ENCODE results near the gene PLAAT3.
"Not testable (repeated sequence)": the region's sequence is repeated elsewhere in the genome, so short reads cannot be mapped to it uniquely, and the experiment has no call there.

The PLAAT3 gene

DNA sequence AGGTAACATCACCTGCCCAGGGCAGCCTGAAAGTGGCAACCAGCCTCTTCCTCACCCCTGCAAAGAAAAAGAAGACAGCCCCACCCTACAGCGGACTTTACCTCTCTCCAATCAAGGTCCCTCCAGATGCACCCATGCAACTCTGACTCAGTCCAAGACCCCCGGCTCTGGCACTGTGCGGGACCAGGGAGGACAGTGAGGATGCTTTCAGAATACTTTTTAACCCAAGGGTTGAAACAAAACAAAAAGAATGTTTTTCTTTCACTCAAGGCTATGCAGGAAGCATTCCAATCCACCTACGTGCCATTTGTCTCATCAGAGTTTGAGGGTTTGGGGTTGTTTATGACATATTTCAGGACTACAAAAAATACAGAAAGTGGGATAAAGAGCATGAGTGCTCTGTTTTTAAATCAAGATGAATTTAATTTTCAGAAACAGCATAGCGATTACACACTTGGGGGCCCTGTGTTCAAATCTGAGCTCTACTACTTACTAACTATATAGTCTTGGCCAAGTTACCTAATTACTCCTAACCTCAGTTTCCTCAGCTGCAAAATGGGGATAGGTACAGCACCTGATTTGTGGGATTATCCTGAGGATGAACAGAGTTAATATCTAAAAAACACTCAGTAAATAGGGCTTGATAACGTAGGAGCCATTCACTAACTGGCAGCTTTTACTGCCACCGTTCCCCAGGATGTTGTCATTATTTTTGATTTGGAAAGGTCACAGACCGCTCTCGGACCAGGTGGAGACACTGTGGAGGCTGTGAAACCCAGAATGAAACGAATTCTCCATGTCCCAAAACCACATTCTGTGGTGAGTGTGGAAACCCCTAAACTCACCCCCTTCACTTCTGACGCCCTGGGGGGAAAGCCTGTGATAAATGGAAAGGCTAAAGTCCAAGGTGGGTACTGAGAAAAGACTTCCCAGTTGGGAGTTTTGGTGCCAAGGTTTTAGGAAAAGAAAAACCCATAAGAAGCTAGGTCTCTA, 5.6 kb downstream of the PLAAT3 start:
- no peak for TF ChIP-seq ZFX (IDR thresholded peaks at IDR 0.05)
- TF ChIP-seq, protein P1, sequence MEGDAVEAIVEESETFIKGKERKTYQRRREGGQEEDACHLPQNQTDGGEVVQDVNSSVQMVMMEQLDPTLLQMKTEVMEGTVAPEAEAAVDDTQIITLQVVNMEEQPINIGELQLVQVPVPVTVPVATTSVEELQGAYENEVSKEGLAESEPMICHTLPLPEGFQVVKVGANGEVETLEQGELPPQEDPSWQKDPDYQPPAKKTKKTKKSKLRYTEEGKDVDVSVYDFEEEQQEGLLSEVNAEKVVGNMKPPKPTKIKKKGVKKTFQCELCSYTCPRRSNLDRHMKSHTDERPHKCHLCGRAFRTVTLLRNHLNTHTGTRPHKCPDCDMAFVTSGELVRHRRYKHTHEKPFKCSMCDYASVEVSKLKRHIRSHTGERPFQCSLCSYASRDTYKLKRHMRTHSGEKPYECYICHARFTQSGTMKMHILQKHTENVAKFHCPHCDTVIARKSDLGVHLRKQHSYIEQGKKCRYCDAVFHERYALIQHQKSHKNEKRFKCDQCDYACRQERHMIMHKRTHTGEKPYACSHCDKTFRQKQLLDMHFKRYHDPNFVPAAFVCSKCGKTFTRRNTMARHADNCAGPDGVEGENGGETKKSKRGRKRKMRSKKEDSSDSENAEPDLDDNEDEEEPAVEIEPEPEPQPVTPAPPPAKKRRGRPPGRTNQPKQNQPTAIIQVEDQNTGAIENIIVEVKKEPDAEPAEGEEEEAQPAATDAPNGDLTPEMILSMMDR (conservative IDR thresholded peaks at IDR 0.05): no peak

DNA sequence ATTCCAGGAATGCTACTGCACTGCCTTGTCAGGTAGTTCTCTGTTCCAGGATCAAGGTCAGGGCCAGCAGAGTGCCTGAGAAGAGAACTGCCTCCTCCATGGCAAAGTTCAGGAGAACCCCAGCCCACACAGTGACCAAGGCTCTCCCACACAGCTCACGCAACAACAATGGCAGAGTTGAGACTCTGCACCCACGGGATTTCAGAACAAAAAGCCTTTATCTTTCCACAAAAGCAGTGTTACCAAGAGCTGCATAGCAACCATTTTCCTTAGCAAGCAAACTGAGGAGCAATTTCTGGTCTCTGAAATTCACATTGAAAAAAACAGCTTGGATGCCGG, 11.1 kb downstream of the PLAAT3 start:
- no peak overlapping the region for H3K27ac ChIP-seq
- no peak for TF ChIP-seq ZFX (IDR thresholded peaks at IDR 0.05)
- TF ChIP-seq, protein P1 (conservative IDR thresholded peaks at IDR 0.05): no peak

More for the DNA sequence above, 5.6 kb downstream of the PLAAT3 start:
- H3K27ac ChIP-seq: no peak overlapping the region

DNA sequence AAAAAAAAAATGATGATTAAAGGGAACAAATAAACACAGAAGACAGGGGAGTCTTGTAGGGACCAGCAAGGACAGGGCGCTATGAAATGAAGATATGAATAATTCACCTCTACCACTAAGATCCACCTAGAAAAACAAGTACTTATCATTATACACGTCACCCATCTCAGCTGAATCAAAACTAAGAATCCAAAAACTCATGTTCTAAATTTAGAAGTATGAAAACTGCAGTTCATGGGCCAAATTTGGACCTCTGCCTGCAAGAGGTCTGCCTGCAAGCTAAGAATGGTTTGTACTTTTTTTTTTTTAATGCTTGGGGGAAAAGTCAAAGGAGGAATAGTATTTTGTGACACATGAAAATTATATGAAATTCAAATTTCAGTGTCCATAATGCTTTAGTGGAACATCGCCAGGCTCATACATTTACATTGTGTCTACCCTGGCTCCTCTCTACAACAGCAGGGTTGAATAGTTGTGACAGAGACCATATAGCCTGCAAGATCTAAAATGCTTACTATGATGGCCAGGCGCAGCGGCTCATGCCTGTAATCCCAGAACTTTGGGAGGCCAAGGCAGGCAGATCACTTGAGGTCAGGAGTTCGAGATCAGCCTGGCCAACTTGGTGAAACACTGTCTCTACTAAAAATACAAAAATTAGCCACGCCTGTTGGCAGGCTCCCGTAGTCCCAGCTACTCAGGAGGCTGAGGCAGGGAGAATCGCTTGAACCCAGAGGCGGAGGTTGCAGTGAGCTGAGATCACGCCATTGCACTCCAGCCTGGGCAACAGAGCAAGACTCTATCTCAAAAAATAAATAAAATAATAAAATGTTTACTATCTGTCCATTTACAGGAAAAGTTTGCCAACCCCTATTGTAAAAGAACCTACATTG, 11.7 kb downstream of the PLAAT3 start:
- not testable (repeated sequence) for H3K27ac ChIP-seq

DNA sequence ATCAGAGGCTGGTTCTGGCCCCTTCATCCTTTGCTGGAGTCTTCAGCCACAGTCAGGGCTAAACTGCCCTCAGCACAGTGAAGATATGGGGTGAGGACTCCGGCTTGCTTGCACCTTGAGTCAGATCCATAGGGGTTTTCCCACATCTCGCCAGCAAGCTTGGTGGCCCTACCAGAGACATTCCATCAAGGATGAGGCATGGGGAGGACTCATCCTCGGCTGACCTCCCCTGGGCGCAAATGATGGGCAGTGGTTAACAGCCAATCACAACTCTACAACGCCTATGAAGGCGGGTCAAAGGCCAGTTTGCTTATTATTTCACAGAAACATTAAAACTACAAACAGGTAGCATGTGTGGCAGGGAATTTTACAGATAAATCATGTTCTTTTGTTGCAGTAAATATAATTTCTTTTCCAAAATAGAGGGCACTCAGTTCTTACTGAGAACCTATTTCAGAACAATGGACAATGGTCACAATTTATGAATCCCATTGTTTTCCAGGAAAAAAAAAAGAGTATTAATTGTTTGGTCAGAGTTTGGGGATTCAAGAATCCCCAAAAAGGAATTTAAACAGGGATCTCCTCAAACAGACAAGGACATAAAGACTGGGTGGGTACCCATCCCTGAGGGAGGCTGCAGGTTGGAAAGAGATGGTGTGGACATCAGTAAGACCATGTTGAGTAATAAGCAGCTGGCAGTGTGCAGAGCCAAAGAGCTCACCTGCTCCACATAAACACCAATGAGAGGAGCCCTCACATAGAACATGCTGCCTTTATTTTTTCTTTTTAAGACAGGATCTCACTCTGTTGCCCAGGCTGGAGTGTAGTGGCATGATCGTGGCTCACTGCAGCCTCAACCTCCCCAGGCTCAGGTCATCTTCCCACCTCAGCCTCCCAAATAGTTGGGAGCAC, 14.8 kb downstream of the PLAAT3 start:
- TF ChIP-seq ZFX (IDR thresholded peaks at IDR 0.05): no peak
- TF ChIP-seq, protein P1 (conservative IDR thresholded peaks at IDR 0.05): no peak
- no peak overlapping the region for H3K27ac ChIP-seq

DNA sequence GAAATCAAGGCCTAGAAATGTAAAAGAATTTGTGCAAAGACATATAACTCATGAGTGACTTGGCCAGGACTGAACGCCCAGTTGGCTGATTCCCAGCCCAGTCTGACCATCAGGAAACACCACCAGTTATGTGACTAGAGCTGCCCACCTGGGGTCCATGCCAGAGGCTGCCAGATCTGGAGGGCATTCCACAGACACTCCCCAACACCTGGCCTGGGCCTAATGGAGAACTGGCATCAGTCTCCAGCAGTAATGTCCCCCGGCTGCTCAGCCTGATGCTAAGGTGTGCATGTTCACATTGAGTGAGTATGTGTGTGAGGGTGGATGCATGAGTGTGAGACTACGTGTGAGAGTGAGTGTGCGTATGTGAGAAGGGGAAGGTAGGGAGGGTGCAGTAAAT, 15.7 kb downstream of the PLAAT3 start:
- no peak for TF ChIP-seq ZFX (IDR thresholded peaks at IDR 0.05)
- TF ChIP-seq, protein P1 (conservative IDR thresholded peaks at IDR 0.05): no peak
- no peak overlapping the region for H3K27ac ChIP-seq

DNA sequence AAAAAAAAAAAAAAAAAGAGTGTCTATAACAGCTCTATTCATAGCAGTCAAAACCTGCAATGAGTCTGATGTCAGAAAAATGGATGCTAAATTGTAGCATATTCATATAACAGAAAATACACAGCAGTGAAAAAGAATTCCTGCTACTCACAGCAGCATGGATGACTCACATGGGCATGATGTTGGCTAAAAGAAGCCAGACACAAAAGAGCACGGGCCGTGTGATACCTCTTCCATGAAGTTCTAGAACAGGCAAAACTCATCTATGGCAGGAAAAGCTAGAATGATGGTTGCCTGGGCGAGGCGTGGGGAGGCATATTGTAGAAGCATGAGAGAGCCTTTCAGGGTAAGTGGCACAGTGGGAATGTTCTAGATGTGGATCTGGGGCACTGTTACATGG, 18.9 kb downstream of the PLAAT3 start:
- H3K27ac ChIP-seq: no peak overlapping the region

More for the DNA sequence above, 18.9 kb downstream of the PLAAT3 start:
- TF ChIP-seq, protein P1 (conservative IDR thresholded peaks at IDR 0.05): no peak
- TF ChIP-seq ZFX (IDR thresholded peaks at IDR 0.05): no peak
